Hematopoietic multipotent progenitor cell (in vitro differentiated cells): ENCODE data around the gene UCMA. TPM values are rescaled to one million over a fixed set of nuclear protein-coding genes. Genes with fewer than 3 reads are reported as not detected.

Experiments
- DNase-seq, 3 donors: peaks; one replicate each; pipeline ENCODE4 v3.0.0-alpha.2; 2011 to 2015; ENCODE audit warnings: low read depth in 2 of 3, low spot score in 2 of 3
- small RNA-seq: library from RNA; depleted of rRNA; stranded (forward); fragments of <200 nt; gene quantifications from one replicate; pipeline ENCODE3, GENCODE V24; 2012
- total RNA-seq: library from RNA; depleted of rRNA; stranded (reverse); fragments of >200 nt; gene quantifications from one replicate; pipeline ENCODE4 v1.2.3, GENCODE V29; 2012

UCMA gene
- total RNA-seq, 1 donor = not detected

DNA sequence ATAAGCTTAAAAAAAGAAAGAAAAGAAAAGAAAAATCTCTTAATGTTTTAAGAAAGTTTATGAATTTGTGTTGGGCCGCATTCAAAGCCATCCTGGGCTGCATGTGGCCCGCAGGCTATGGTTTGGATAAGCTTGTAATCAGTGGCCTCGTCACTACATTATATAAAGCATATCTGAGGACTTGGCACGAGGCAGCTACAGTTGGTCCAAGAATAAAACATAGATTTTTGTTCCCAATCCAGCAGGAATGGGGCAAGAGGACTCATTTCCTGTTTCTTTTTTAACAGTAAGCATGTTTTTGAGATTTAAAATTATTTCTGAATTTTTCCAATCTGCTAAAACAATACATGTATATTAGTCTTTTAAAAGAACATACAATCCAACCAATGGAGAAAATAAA, 44.2 kb downstream of the UCMA start:
- DNase-seq = no peak

DNA sequence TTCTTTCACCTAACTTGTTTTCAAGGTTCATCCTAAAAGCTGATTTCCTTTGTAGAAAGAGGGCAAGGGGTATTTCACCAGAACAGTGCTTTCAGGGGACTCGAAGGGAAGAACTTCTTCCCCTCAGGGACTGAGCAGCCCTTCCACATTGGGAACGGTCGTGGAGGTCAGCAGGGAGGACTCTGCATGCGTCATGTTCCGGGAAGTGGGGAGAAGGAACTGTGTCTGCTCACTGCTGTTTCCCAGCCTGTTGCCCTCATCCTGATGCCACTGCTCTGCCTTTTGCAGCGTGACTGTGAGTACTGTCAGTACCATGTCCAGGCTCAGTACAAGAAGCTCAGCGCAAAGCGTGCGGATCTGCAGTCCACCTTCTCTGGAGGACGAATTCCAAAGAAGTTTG, 45.6 kb downstream of the UCMA start:
- no peak for DNase-seq

DNA sequence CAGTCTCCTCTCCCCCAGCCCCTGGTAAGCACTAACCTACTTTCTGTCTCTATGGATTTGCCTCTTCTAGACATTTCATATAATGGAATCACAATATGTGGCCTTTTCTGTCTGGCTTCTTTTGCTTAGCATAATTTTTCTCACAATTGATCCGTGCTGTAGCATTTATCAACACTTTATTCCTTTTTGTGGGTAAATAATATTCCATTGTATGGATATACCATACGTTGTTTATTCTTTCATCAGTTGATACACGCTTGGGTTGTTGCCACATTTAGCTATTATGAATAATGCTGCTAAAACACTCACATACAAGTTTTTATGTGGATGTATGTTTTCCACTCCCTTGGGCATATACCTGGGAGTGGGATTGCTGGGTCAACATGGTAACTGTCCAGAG, 47.0 kb downstream of the UCMA start:
- no peak for DNase-seq

DNA sequence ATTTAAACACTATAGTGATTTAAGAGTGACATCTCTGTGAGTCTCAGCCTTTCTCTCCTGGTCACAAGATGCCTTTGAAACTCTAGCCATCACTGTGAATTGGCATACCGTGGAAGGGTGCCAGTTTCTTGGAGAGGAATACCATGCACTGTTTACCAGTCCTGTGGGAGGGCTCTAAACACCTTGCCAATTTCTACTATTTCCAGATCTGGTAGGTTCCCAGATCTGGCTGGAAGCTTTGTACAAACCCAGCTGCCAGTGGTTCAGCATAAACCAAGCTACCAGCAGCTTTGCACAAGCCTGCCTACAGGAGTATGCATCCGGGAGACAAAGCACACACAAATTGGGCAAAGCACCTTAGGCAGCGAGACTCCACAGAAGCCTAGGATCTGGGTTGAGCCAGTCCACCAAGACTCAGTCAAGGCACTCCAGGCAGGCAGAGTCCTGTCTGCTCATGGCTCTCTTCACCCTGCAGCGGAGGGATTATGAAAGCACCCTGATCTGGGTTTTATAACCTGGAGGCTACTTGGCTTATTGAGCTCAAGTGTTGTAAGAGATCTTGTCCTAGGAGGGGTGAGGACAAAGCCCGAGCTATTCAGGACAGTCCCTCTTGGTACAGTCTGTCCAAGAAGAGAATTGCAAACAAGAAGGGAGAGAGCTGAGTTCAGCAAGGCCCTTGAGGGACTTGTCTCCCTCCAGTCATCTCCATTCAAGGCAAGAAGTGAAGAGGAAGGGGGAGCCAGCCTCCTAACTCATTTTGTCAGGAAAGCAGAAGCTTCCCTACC, 49.3 kb downstream of the UCMA start:
- no peak for DNase-seq

DNA sequence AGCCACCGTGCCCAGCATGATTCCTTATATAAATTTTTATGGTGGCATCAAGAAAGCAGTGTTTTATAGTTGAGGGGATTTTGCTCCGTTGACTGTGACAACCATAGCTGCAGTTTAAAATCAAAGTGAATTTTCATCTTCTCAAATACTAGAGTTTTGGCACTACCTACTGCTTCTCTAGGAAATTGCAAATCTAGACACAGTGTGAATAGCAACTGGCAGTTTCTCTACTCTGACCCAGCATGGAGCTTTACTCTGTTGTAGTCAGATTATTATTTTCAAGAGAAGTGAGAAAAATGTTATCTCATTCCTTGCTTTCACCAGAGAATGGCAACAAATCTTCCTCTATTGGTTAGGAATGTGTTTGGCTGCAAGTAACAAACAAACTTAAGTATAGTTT, 49.9 kb downstream of the UCMA start:
- DNase-seq = no peak

DNA sequence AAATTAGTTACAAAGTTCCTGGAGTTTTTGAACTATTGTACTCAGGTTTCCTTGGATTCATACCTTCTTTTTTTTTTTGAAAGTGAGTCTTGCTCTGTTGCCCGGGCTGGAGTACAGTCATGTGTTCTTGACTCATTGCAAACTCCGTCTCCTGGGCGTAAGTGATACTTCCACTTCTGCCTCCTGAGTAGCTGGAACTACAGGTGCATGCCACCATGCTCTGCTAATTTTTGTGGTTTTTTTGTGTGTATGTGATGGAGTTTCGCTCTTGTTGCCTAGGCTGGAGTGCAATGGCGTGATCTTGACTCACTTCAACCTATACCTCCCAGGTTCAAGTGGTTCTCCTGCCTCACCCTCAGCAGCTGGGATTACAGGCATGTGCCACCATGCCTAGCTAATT, 50.5 kb downstream of the UCMA start:
- no peak for DNase-seq

DNA sequence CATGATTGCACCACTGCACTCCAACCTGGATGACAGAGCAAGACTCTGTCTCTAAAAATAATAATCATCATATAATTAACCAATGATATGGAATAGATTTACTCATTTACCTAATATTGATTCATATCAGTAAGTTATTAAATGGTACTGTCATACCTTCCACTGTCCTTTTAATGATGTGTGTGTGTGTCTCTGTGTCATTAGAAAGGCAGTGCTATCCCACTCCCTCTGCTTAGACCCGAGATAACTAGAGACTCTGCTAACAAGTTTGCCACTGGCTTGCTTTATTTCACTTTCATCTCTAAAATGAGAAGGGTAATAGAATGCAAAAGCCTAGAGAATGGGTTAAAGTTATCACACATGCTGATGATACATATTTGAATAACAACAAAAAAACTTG, 51.8 kb downstream of the UCMA start:
- no peak for DNase-seq

DNA sequence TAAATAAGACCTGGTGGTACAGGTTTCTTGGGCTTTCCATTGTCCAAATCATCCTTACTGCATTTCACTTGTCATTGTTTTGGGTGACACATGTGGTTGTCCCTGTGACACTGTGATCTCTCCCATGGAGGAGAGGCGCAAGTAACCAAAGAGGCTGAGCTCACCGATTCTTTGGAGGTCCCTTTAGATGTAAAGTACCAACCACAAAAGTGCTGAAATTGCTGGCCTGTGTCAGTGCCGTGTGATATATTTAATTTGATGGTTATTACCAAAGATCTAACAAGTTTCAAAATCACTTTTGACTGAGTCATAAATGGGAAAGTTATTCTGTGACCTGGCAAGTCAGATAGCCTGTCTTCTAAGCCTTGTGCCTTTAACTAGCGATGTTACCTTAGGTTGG, 53.4 kb downstream of the UCMA start:
- no peak for DNase-seq

DNA sequence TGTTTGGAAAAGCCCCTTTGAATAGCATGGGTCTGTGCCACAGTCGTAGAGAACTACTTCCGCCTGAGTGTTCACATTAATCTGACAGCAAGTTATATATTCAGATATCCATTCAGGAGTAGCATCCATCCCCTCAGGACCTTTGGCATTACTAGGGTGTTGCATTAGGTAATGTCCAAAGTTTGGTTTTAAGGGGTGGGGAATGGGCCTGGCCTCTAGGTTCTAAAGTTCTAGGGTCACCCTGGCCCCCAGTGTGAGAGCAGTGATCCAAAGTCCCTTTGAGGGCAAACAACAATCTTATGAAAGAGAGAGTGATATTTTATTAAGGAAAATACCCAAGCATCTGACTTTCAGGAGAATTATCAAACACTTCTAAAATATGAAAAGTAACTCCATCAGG, 60.6 kb downstream of the UCMA start:
- no peak for DNase-seq

Small RNA genes within 50 kb of the gene (small RNA-seq; reads per million reads assigned to genes)
- gene RNU6-6P = not detected

Other genes starting within 250 kb of the UCMA start
- gene CCDC3, start 232.7 kb downstream of the UCMA start, total RNA-seq = 0.54 TPM
- 10.8 TPM for gene OPTN, start 134.2 kb downstream of the UCMA start, total RNA-seq
- 2.2 TPM for gene MCM10, start 72.8 kb downstream of the UCMA start, total RNA-seq
- 12.1 TPM for gene PHYH, start 65.7 kb upstream of the UCMA start, total RNA-seq
- gene SEPHS1, start 113.9 kb upstream of the UCMA start, total RNA-seq = 26.4 TPM